GM19328 (cell line): ENCODE data around the gene SMARCB1.

ENCODE experiments used
- ATAC-seq: cut with Tn5 transposase; IDR thresholded peaks from one replicate; pipeline ENCODE4 v1.9.1; 2021; ENCODE audit warnings: mild to moderate bottlenecking, moderate library complexity; ENCODE audit not compliant: unreplicated experiment

Gene SMARCB1

DNA sequence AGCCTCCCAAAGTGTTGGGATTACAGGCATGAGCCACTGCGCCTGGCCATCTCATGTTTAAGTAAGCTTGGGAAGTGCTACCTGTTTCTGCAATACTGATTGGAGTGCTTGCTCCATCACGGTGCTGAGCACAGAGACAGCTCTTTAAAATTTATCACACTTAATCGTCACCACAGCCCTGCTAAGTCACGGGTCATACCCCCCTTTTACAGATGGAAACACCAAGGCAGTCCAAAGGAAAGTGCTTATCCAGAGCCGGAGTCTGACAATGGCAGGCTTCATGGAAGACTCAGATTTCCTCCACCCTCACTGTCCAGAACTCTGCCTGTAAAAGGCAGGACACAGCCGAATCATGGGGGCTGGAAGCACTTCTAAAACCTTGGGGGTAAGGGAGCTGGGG lies 26.7 kb upstream of the SMARCB1 start:
- ATAC-seq = no peak

DNA sequence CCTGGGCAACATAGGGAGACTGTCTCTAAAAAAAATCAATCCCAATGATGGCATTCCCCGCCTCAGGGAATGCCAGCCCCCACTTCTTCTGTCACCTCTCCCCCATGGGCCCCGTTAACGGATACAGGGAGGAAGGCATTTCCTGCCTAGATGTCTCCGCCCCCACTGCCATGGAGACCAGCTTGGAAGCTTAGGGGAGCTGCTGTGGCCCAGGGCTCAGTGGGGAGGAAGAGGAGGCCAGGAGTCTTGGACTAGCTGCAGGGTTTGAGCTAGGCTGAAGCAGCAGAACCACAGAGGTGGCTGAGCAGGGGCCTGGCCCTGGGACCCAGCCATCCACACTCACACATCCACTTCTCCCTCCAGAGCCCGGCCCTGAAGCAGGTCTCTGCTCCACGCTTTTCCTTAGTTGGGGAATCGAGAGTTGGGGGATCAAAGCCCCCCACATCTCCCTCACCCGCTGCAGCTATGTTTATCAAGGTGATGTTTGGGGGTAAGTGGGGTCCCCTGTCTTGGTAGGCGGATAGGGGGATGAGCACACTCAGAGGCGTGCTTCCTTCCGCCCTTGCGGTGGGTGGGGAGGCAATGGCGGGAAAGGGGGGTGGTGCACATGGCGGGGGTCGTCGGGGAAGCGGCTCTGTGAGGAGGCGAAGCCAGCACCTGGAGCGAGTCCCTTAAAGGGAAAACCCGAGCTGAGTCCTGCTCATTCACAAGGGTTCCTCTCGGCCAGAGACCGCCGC lies 23.8 kb upstream of the SMARCB1 start, which contains the start of gene C22orf15:
TSS of gene C22orf15 (plus strand) at position 149 of the 737 bp plus-strand sequence. CDS start at position 466, 317 bp downstream.
- ATAC-seq = no peak

DNA sequence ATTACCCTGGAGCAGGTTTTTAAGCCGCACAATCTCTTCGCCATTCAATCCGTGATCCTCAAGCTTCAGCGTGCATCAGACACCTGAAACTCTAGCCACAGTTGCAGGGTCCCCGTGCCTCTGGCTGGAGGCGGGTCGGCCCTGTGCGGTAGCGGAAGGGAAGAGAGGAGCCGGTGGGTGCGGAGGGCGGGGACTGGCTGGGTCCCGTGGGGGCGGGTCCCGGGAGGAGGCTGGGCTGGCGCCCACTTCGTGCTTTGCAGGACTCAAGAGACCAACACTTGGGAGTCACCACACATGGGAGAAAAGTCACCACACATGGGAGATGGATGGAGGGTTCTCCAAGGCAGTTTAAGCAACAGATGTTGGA lies 23.2 kb upstream of the SMARCB1 start:
- ATAC-seq = no peak

DNA sequence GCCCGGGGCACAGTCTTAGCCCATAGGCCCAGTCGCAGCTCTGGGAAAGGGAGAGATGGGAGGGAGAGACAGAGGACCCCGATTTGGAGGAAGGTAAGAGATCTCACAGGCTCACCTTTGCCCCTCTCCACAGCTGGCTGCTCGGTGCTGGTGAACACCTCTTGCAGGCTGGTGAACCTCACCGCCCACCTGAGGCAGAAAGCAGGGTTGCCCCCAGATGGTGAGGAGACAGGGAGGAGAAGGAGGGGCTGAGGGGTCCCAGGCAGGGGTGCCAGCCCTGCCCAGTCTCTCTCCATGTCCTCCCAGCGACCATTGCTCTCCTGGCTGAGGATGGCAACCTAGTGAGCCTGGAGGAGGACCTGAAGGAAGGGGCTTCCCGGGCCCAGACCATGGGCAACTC lies 22.8 kb upstream of the SMARCB1 start:
- ATAC-seq = no peak

DNA sequence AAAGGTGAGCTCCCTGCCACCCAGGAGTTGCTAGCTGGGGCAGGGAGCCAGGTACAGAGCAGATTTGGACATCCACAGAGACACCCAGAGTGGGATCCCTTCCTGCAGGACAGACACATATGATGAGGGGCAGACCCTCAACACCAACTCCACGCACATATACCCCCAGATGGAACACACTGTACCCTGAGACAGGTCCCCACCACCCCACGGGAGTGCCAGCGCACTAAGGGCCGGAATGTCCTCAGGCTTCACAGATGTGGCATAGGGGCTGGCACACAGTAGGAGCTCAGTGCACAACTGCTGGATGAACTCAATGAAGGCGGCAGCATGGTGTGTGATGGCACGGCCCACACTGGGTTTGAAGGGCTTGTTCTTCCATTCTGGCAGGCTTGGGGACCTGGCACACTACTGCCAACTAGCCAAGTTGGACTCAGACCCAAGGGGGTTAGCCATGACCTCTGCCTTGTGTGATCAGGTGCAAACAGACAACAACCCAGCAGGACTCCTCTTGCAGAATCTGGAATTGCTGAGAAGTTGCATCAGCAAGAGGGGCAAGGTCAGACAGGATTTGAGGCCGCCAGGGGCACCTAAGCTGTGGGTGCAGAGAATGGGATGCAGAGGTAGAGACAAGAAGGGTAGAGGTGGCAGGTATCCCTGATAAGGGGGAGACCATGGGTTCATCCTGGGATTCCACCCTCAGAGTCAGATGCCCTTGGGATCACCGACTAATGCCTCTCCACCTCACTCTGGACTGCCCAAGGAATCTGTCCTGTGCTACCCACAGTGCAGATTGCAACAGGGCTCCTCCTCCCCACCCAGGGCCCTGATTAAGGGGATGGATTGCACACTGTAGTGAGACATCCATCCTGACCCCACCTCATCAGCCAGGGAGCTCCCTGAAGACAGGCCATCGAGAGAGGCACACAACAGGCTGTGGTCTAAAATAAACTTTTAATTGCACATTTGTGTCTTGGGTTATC lies 21.6 kb upstream of the SMARCB1 start:
- no peak for ATAC-seq

DNA sequence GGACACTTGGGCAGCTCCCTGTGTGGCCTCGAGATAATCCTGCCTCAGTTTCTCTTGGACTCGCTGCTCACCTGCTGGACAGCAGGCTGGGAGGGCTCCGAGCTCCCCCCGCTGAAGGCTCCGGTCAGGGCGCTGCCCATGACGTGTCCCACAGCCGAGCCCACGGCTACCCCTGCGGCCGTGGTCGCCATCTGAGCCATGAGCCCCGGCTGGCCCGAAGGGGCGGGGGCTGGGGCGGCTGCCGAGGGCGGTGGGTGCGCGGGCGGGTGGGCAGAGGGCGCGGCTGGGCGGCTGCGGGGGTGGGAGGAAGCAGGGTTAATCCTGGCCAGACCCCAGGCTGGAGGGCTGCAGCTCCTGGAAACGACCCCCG lies 19.5 kb upstream of the SMARCB1 start:
- ATAC-seq = no peak

DNA sequence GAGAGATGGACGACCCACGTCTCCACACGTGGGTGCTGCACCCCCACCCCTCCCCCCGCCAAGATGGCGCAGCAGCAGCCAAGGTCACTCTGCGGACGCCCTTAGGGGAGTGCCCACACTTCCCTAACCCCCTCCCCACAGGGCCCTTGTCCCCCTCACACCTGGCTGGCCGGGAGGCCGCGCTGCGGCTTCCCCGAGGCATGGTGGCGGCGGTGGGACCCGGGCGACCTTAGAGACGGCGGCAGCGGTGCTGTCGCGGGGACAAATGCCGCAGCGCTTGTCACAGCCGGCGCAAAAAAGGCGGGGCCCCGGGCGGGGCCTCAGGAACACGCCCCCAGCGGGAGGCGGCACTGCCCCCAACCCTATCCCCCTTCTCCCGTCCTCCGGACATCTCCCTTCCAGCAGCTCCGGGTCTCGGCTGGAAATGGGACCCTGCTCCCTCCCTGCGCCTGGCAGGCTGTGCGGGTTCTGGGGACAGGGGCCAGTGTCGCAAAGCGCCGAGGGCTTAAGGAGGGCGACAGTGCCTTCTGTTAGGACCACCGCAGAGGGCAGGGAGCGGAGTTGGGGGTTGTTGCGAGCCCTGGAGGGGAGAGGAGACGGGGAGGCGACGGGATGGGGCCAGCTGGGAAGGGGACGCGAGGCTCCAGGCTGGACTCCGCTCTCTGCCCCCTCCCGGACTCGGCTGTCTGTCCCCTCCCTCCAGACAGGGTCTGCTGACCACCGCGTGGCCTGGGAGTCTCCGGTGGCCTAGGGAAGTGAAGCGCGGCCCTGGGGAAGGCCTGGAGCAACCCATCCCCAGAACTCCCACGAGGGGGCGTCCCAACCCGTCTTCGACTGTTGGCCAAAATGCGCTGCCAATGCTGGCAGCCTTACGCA lies 18.9 kb upstream of the SMARCB1 start, which contains the start of gene CHCHD10:
TSS of gene CHCHD10 (minus strand) at position 300 of the 876 bp plus-strand sequence. CDS start at position 202, 98 bp downstream.
- ATAC-seq = peak; percentile 50

DNA sequence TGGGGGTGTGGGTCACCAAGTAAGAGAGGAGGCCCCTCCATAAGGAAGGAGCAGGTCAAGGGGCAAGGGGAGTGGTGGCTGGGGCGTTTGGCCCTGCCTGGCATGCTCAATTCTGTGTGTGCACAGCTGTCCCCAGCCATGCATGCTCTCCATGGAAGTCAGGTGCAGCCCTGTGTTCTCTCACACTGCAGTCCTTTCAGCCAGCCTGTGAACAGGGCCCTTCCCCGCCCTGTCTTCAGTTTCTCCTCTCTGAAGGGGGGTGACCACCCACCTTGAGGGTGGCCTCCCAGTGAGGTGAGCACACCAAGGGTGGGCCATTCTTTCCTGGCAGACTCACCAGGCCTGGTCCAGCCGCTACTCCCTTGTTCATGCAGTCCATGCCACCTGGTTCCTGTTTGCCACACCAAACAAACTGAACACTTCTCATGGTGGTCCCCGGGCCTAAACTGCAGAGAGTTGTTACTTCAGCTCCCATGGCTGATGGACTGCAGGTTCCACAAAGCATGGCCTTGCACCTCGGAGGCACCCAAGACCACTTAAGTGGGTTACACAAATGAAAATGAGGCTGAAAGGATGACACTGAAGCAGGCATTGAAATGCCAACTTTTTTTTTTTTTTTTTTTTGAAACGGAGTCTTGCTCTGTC lies 17.3 kb upstream of the SMARCB1 start:
- no peak for ATAC-seq

DNA sequence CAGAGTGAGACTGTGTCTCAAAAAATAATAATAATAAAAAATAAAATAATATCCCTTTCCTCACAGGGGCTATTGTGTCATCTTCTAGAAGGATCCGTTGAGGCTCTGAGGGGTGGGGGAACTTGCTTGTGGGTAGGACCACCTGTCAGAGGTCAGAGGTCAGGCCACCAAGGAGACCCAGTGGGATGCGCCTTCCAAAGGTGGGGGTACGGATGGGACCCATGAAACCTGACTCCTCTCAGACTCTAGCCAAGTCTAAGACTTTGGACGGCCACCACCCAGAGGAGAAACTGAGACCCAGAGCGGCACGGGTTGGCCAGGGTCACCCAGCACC lies 14.5 kb upstream of the SMARCB1 start:
- no peak for ATAC-seq

DNA sequence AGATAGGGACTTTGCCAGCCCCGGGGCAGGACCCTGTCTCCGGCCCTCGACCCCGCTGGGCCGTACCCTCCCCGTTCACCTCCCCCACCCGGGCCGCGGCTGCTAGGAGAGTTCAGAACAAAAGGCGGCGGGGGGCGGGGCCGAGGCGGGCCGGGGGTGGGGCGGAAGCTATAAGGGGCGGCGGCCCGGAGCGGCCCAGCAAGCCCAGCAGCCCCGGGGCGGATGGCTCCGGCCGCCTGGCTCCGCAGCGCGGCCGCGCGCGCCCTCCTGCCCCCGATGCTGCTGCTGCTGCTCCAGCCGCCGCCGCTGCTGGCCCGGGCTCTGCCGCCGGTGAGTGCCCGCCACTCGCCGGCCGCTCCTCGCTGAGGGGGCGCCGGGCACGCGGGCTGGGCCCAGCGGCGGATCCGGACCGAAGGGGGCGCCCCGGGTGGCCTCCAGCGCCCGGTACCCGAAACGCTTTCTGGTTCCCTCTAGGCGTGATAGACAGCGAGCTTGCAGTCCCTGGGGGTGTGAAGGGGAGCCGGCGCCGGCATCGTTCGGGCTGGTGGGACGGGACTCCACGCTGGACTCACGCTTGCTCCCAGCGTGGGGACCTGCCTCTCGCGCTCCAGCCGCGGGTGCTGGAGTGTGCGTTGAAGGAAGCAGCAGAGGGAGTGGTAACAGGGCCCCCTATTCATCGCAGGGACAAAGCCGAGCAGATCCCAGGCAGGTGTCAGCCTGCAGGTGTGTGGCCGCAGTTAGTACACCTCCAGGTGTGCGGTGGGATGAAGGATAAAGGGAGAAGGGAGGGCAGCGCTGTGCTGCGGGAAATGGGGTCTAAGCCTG lies 13.9 kb upstream of the SMARCB1 start, which contains the start of gene MMP11:
TSS of gene MMP11 (plus strand) at position 201 of the 825 bp plus-strand sequence. CDS start at position 223, 22 bp downstream.
- no peak for ATAC-seq

DNA sequence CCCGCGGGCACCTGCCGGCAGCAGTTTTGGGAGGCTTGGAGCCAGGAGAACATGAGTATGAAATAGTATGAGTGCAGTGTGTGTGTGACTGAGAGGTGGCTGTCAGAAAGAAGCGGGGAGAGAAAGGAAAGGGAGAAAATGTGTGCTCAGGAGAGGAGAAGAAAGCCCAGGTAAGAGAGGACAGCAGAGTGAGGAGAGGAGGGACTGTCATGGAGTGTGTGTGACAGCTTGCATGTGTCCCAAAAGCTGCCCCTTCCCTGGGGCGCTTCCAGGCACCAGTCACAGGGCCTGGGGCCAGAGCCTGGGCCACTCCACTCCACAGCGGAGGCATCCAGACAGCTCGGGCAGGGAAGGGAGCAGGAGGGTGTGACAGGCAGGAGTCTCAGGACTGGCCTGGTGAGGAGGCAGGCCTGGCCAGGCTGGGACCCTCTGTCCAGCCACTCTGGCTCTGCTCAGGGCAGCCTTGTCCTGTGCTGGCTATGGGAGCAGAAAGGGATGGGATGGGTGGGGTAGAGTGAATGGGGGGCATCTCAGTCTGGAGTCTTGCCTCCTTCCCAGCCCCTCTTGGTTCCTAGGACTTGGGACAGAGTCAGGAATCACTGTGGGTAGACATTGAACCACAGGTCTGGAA lies 13.2 kb upstream of the SMARCB1 start:
- ATAC-seq = no peak

DNA sequence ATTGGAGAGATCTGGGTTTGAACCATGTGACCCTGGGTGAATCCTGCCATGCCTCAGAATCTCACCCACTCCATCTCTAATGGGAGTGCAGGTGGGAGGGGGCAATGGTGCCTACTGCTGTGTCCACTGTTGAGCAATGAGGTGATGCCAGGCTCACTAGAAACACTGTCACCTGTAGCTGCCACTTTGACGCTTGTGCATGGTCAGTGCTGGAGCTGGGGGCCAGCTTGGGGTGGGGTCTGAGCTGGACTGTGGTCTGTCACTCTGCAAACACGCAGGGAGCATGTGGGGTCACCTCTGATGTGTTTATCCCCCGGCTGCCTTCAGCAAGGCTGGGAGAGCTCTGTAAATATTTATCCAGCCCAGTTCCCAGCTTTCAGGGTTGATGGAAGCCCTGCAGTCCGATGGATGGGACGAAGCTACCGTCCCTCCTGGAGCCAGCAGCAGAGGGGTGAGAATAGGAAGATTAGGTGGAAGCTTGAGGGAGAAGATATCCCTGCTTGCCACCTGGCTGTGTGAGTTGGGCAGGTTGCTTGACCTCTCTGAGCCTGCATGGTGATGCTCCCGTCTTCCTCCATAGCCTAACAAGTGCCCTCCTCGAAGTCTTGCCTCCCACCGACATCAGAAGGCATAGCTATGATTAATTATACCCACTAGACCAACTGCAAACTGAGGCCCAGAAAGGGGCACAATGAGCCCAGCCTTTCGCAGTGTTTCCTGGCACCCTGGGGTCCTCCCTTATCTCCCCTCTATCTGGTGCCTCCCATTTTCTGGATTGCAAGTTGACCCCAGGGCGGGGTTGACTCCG lies 12.4 kb upstream of the SMARCB1 start:
- no peak for ATAC-seq

DNA sequence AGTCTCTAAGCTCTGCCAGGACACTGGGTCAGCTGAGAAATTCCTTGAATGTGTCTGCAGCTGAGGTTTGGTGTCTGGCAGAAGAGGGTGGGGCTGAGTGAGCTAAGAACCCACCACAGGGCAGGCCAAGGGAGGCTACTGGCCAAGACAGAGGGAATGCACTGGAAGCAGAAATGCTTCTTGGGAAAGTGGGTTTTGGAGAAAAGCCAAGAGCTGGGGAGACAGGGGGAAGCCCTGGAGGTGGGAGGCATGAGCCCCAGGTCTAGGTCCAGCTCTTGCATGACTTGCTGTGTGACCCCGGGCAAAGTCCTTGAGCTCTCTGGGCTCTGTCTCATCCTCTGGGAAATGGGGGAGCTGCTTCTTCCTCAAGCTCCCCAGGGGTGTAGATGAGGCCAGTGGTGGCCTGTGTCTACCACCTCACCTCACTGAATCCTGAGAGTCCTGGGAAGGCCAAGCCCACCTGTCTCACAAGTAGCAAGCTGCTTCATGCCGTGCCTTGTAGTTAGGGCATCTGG lies 11.8 kb upstream of the SMARCB1 start:
- no peak for ATAC-seq

DNA sequence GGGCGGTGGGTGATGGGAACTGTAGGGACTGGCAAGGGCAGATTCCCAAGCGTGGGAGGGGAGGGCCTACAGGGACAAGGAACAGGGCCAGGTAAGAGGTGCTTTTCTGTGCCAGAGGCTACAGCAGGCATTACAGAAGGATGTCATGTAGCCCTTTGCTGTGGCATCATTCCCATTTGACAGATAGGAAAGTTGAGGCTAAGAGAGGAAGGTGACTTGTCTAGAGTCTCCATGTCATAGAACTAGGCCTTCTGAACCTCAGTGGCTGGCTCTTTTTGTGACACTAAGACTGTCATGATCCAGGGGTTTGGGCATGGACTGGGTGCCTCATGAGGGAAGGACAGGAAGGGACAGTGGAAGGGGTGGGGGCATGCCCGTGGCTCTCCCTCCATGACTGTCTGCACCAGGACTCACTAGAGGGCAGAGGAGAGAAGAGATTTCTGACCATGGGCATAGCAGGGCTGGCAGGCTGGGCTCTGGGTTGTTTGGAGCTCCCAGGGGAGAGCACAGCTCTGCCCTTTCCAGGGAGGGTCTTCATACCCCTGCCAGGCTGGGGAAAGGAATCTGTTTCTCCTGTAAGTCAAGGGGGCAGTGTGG lies 10.9 kb upstream of the SMARCB1 start:
- no peak for ATAC-seq

DNA sequence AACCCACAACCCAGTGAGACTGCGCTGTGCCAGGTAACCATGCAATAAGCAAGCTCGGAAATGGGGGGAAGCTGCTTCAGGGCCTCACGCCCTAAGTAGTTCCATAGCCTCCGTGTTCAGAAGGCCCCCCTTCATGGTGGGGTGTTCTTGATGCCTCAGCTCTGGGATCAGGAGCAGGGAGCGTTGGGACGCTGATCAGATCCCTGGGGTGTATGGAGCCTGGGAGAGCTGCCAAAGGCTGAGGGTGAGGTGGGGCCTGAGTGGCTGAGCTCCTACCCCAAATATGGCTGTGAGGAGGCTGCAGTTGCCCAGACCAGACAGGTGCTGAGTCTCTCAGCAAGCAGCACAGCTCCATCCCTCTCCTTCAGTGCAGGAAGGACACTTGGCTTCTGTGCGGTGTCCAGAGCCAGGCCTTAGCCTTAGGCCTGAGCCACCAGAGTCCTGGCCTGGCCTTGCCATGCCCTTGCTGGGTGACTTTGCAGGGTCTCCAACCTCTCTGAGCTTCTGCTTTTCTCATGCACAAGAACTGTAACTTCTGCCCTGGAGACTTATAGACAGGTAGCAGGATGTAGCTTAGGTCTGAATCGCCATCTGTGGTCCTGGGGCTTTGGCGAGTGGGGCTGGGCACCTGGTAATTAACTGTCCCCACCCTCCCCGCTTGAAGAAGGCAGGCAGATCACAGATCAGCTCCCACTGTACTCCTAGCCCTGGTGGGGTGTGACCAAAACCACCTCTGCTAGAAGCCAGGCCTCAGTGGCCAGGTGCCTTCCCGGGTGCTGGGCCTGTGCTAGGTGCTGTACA lies 8.8 kb upstream of the SMARCB1 start:
- ATAC-seq = no peak

DNA sequence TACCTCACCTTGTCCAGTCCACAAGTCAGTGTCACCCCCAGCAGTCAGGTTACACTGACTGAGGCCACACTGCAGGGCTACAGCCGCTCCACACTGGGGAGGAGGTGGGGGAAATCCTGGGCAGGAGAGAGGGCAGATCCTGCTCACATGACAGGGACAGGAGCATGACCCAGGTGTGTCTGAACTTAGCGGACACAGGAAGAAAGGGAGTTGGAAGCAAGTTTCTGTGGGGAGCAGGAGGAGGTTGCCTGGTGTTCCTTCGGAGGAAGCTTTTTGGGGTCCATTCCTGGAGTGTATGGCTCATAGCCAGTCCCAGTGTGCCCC lies 8.2 kb upstream of the SMARCB1 start:
- ATAC-seq = no peak

DNA sequence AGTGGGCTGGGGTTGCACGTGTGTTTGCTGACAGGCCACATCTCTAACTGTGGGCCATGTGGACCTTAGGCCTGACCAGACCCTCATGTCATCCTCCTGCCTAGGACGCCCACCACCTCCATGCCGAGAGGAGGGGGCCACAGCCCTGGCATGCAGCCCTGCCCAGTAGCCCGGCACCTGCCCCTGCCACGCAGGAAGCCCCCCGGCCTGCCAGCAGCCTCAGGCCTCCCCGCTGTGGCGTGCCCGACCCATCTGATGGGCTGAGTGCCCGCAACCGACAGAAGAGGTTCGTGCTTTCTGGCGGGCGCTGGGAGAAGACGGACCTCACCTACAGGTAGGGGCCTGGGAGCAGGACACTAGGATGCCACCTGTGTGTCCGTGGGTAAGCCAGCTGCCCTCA lies 7.7 kb upstream of the SMARCB1 start:
- ATAC-seq = no peak
